DOHH2 (cell line): ENCODE results near the gene OTUD5.

Experiments used
- H3F3A ChIP-seq: fragments of 200-600 bp; sonication (generic), shearing (Covaris generic); 2 replicates; pipeline ENCODE4 v1.6.0; 2016; ENCODE audit warnings: antibody characterized with exemption, mild to moderate bottlenecking; ENCODE audit not compliant: control insufficient read depth, insufficient read depth
- H3K27ac ChIP-seq: fragments of 200-600 bp; sonication (generic); 2 replicates; pipeline ENCODE4 v1.5.1; 2014; ENCODE audit warnings: low read depth, mild to moderate bottlenecking, low read length, moderate library complexity
- H3K27me3 ChIP-seq: fragments of 200-600 bp; sonication (generic); 2 replicates; pipeline ENCODE4 v1.6.1; 2014; ENCODE audit warnings: mild to moderate bottlenecking, low read length, mixed read lengths; ENCODE audit not compliant: control insufficient read depth
- H3K36me3 ChIP-seq: fragments of 200-600 bp; sonication (generic); 2 replicates; pipeline ENCODE4 v1.6.1; 2014; ENCODE audit warnings: mild to moderate bottlenecking, low read length, moderate library complexity, mixed read lengths; ENCODE audit not compliant: control insufficient read depth
- H3K4me1 ChIP-seq: fragments of 200-600 bp; sonication (generic); 2 replicates; pipeline ENCODE4 v1.6.1; 2014; ENCODE audit warnings: mild to moderate bottlenecking, low read length, mixed read lengths; ENCODE audit not compliant: control insufficient read depth
- H3K4me2 ChIP-seq: fragments of 200-600 bp; sonication (generic); 2 replicates; pipeline ENCODE4 v1.6.0; 2014; ENCODE audit warnings: mild to moderate bottlenecking, low read length, moderate library complexity
- H3K4me3 ChIP-seq: fragments of 200-600 bp; sonication (generic); 2 replicates; pipeline ENCODE4 v1.5.1; 2014; ENCODE audit warnings: mild to moderate bottlenecking, low read length, mixed read lengths
- H3K79me2 ChIP-seq: fragments of 200-600 bp; sonication (generic); 2 replicates; pipeline ENCODE4 v1.6.1; 2014; ENCODE audit warnings: mild to moderate bottlenecking, low read length, mixed read lengths; ENCODE audit not compliant: control insufficient read depth
- H3K9me2 ChIP-seq: fragments of 200-600 bp; sonication (generic); replicated peaks from 2 replicates; pipeline ENCODE4 v1.6.1; 2014; ENCODE audit warnings: mild to moderate bottlenecking, low read length, mixed read lengths; ENCODE audit not compliant: control insufficient read depth
- H3K9me3 ChIP-seq: fragments of 200-600 bp; sonication (generic); 2 replicates; pipeline ENCODE4 v1.6.1; 2014; ENCODE audit warnings: antibody characterized with exemption, low read length, mixed read lengths; ENCODE audit not compliant: control insufficient read depth, insufficient read depth
- H4K20me1 ChIP-seq: fragments of 200-600 bp; sonication (generic); 2 replicates; pipeline ENCODE4 v1.6.0; 2014; ENCODE audit warnings: low read depth, mild to moderate bottlenecking, antibody characterized with exemption, low read length, moderate library complexity; ENCODE audit not compliant: control insufficient read depth, insufficient read depth
- CTCF ChIP-seq: fragments of 200-600 bp; sonication (generic); IDR thresholded peaks from one replicate; pipeline ENCODE4 v1.5.1; 2014; ENCODE audit warnings: antibody characterized with exemption, mild to moderate bottlenecking, low read depth, low read length; ENCODE audit not compliant: poor library complexity, severe bottlenecking
- EZH2phosphoT487 ChIP-seq: fragments of 200-600 bp; sonication (generic); IDR thresholded peaks from 2 replicates; pipeline ENCODE4 v1.6.1; 2017; ENCODE audit warnings: borderline replicate concordance, mild to moderate bottlenecking, antibody characterized with exemption, low read length, moderate library complexity, mixed read lengths

The OTUD5 gene

GRCh38 chrX:48974574-48974973, 17.2 kb upstream of the OTUD5 start:
- no peaks in the 10 kb centered on the region for H4K20me1 ChIP-seq

GRCh38 chrX:48974033-48974432, 16.6 kb upstream of the OTUD5 start:
- no peak overlapping the region for H3K4me2 ChIP-seq
- no peaks in the 10 kb centered on the region for H3F3A ChIP-seq
- no peaks in the 10 kb centered on the region for H3K79me2 ChIP-seq
- H3K4me3 ChIP-seq, result no peak overlapping the region
- no peaks in the 10 kb centered on the region for H4K20me1 ChIP-seq
- no peaks in the 10 kb centered on the region for H3K9me2 ChIP-seq
- peaks cover 16% of the 10 kb centered on the region for H3K36me3 ChIP-seq
- H3K9me3 ChIP-seq, result no peaks in the 10 kb centered on the region
- H3K27me3 ChIP-seq, result no peaks in the 10 kb centered on the region
- H3K4me1 ChIP-seq, result peaks cover 11% of the 10 kb centered on the region
- H3K27ac ChIP-seq, result no peak overlapping the region
- no peak for TF ChIP-seq CTCF
- no peak for TF ChIP-seq EZH2phosphoT487

More at GRCh38 chrX:48974574-48974973, 17.2 kb upstream of the OTUD5 start:
- H3K4me2 ChIP-seq, result no peak overlapping the region
- peaks cover 11% of the 10 kb centered on the region for H3K4me1 ChIP-seq
- H3F3A ChIP-seq, result no peaks in the 10 kb centered on the region
- no peaks in the 10 kb centered on the region for H3K79me2 ChIP-seq
- no peaks in the 10 kb centered on the region for H3K9me3 ChIP-seq
- H3K27me3 ChIP-seq, result no peaks in the 10 kb centered on the region
- H3K36me3 ChIP-seq, result peaks cover 16% of the 10 kb centered on the region
- H3K9me2 ChIP-seq, result no peaks in the 10 kb centered on the region
- H3K27ac ChIP-seq, result no peak overlapping the region
- no peak overlapping the region for H3K4me3 ChIP-seq
- TF ChIP-seq CTCF, result no peak
- TF ChIP-seq EZH2phosphoT487, result no peak

- peaks cover 11% of the 10 kb centered on the region for H3K4me1 ChIP-seq
- H3F3A ChIP-seq, result no peaks in the 10 kb centered on the region
- H4K20me1 ChIP-seq, result no peaks in the 10 kb centered on the region
- no peaks in the 10 kb centered on the region for H3K9me3 ChIP-seq
- H3K27ac ChIP-seq, result no peak overlapping the region
- H3K4me2 ChIP-seq, result peak overlapping the region; percentile 12; the same call in 1 of the 2 replicates
- TF ChIP-seq CTCF (peak; percentile 71), EZH2phosphoT487 (no peak)
- peaks cover 9% of the 10 kb centered on the region; the same call in 1 of the 2 replicates for H3K36me3 ChIP-seq
- H3K9me2 ChIP-seq, result no peaks in the 10 kb centered on the region
- no peak overlapping the region for H3K4me3 ChIP-seq
- H3K79me2 ChIP-seq, result no peaks in the 10 kb centered on the region
- no peaks in the 10 kb centered on the region for H3K27me3 ChIP-seq
Measured at GRCh38 chrX:48972220-48973164, 15.1 kb upstream of the OTUD5 start.
